ENCODE measurements around the gene KCNJ10. TPM values are rescaled to one million over a fixed set of nuclear protein-coding genes. Genes with fewer than 3 reads are reported as not detected.
A peak's percentile ranks its signal among the peaks of the same experiment; 100 is the strongest.

KCNJ10 gene
- 0.09 and 0.12 TPM in 2 replicates for total RNA-seq
- long read RNA-seq: 0 reads

DNA sequence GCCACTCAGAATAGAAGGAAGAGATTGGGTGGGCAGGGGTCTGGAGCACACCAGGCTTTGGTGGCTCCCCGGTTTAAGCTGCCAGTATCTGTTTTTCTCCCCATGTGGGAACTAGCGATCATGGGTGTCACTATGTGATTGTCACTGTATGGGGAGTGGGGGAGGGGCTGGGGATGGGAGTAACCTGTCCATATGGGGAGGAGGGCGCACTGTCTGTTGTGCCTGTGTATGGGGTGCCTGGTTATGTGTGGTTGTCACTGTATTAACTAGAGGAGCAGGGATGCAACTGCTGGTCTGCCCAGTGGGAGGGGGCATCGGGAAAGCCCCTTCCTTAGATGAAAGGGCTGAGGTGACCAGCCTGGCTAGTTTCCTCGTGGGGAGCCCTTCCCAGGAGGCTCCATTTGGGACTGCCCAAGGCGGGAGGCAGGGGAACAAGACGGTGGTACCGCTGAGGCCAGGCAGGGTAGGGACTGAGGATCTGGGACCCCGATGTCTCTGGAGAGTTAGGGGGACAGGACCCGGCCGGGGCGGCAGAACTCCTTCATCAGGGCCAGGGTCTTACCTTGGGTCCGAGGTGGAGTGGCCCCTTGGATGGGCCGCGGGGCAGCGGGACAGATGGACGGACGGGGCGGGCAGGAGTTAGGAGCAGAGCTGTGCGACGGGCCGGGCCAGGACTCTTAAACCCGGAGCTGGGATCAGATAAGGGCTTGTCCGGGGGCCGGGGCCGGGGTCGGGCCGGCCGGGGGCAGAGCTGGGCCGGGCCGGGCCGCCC, at the start of gene KCNJ10:
Gene KCNJ10 (minus strand): TSS at position 701 of the 772 bp plus-strand sequence. CDS start 27,628 bp downstream, outside the sequence.
- TF ChIP-seq, protein P1, sequence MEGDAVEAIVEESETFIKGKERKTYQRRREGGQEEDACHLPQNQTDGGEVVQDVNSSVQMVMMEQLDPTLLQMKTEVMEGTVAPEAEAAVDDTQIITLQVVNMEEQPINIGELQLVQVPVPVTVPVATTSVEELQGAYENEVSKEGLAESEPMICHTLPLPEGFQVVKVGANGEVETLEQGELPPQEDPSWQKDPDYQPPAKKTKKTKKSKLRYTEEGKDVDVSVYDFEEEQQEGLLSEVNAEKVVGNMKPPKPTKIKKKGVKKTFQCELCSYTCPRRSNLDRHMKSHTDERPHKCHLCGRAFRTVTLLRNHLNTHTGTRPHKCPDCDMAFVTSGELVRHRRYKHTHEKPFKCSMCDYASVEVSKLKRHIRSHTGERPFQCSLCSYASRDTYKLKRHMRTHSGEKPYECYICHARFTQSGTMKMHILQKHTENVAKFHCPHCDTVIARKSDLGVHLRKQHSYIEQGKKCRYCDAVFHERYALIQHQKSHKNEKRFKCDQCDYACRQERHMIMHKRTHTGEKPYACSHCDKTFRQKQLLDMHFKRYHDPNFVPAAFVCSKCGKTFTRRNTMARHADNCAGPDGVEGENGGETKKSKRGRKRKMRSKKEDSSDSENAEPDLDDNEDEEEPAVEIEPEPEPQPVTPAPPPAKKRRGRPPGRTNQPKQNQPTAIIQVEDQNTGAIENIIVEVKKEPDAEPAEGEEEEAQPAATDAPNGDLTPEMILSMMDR (IDR thresholded peaks at IDR 0.05; ENCODE audit: unreplicated experiment): no peak
- no peak for DNase-seq (ENCODE audit: low spot score, unreplicated experiment)
- H3K36me3 Mint-ChIP-seq (ENCODE audit: insufficient read depth): no peaks in the 10 kb centered on the region
- H3K27ac Mint-ChIP-seq: no peak within 1 kb of the TSS
- peaks cover 14% of the 10 kb centered on the region for H3K4me1 Mint-ChIP-seq (ENCODE audit: low read depth)
- H3K4me3 Mint-ChIP-seq (ENCODE audit: low read depth): peak within 1 kb of the TSS; percentile 95
- H3K27me3 Mint-ChIP-seq: peaks cover 77% of the 10 kb centered on the region
- H3K9me3 Mint-ChIP-seq (ENCODE audit: low read depth): no peaks in the 10 kb centered on the region

DNA sequence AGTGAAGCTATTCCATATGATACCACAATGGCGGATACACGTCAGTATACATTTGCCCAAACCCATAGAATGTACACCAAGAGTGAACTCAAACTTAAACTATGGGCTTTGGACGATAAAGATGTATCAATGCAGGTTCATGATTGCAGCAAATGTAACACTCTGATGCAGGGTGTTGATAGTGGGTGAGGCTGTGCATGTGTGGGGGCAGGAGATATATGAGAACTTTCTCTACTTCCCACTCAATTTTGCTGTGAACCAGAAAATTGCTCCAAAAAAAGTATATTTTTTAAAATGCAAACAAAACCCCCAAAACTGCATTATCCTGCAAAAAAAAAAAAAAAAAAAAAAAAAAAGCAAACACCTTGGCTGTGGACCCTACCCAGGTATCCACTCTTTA, 49.0 kb upstream of the KCNJ10 start:
- Mint-ChIP-seq H3K27ac (no peak overlapping the region), H3K9me3 (ENCODE audit: low read depth) (no peaks in the 10 kb centered on the region), H3K4me3 (ENCODE audit: low read depth) (no peak overlapping the region), H3K4me1 (ENCODE audit: low read depth) (peaks cover 2% of the 10 kb centered on the region), H3K36me3 (ENCODE audit: insufficient read depth) (no peaks in the 10 kb centered on the region), H3K27me3 (peaks cover 35% of the 10 kb centered on the region)
- no peak for DNase-seq (ENCODE audit: low spot score, unreplicated experiment)
- TF ChIP-seq, protein P1 (IDR thresholded peaks at IDR 0.05; ENCODE audit: unreplicated experiment): no peak

DNA sequence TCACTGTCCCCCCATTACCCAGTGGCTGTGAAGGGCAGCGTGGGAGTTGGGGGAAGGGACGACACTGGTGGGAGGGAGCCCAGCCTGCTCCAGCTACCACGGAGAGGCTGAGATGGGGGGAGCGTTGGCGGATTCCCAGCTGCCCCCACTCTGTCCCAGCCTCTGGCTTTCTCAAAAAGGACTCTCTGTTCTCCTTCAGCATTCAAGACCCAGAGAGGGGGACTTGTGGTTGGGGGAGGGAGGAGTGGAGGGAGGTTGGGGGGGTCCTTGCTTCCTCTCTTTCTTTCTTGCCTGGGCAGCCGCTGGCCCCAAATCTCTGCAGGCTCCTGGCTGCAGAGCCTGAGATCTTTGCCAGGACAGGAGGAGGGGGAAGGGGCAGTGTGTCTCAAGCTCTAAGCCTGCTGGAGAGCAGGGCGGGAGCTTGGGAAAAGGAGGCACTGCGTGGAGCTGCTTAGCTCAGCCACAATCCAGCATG, 47.8 kb upstream of the KCNJ10 start:
- DNase-seq (ENCODE audit: low spot score, unreplicated experiment): no peak
- H3K9me3 Mint-ChIP-seq (ENCODE audit: low read depth): no peaks in the 10 kb centered on the region
- peaks cover 44% of the 10 kb centered on the region for H3K27me3 Mint-ChIP-seq
- TF ChIP-seq, protein P1 (IDR thresholded peaks at IDR 0.05; ENCODE audit: unreplicated experiment): no peak
- peaks cover 2% of the 10 kb centered on the region for H3K4me1 Mint-ChIP-seq (ENCODE audit: low read depth)
- H3K36me3 Mint-ChIP-seq (ENCODE audit: insufficient read depth): no peaks in the 10 kb centered on the region
- H3K27ac Mint-ChIP-seq: no peak overlapping the region
- H3K4me3 Mint-ChIP-seq (ENCODE audit: low read depth): no peak overlapping the region

DNA sequence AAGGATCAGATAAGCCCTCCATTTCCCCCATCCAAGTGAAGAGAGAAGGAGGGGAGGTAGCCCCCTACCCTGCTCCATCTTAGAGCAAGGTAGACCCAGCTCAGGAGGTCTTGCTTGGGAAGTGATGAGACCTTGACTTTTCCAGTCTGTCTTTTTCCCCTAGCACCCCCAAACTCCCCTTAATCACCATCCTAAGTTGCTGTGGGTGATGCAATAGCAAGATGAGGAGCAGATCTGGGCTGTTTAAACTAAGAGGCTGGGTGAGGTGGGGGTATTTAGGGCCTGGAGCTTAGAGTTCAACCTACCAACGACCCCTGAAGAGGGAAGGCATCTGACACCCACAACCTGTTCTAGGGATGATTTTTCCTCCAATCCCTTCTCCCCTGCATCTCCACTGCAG, 47.3 kb upstream of the KCNJ10 start:
- TF ChIP-seq, protein P1 (IDR thresholded peaks at IDR 0.05; ENCODE audit: unreplicated experiment): no peak
- Mint-ChIP-seq H3K27me3 (peaks cover 48% of the 10 kb centered on the region), H3K9me3 (ENCODE audit: low read depth) (no peaks in the 10 kb centered on the region), H3K36me3 (ENCODE audit: insufficient read depth) (no peaks in the 10 kb centered on the region), H3K4me1 (ENCODE audit: low read depth) (peaks cover 2% of the 10 kb centered on the region), H3K4me3 (ENCODE audit: low read depth) (no peak overlapping the region), H3K27ac (no peak overlapping the region)
- DNase-seq (ENCODE audit: low spot score, unreplicated experiment): no peak

DNA sequence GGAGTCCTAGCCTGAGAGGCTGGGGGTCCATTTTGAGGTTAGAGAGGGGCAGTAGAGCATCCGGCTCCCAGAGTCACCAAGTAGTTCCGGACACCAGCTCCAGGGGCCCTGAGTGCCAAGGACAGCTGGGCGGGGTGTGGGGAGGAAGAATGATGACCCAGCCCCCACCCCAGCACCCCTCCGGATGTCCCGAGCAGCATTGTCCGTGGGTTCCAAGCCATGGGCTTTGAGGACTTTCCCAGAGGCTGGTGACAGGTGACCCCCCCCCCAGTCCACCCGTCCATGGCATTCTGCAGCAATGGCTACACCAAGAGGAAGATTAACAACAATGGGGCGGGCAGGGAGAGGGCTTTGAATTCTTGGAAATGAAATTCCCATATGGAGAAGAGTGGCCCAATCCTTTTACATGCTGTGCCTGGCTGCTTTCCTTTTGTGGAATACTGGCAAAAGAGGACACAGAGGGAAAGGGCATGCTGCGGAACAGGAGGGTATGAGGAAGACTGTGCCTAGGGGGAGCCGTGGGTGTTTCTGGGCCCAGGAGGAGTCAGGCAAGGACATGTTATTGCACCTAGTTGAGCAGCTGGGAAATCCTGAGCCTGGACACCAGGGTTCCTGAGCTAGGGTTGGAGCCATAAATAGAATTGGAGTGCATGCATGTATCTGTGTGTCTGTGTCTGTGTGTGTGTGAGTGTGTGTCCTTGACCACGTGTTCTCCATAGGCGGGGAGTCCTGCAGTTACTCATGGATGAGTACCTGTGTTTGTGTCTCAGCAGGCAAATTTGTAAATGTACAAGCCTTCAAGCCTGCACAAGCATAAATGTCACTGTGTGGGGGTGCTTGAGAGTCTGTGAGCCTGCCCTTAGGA, 46.6 kb upstream of the KCNJ10 start:
- H3K4me1 Mint-ChIP-seq (ENCODE audit: low read depth): peaks cover 2% of the 10 kb centered on the region
- no peak overlapping the region for H3K27ac Mint-ChIP-seq
- TF ChIP-seq, protein P1 (IDR thresholded peaks at IDR 0.05; ENCODE audit: unreplicated experiment): no peak
- no peaks in the 10 kb centered on the region for H3K9me3 Mint-ChIP-seq (ENCODE audit: low read depth)
- no peaks in the 10 kb centered on the region for H3K36me3 Mint-ChIP-seq (ENCODE audit: insufficient read depth)
- no peak overlapping the region for H3K4me3 Mint-ChIP-seq (ENCODE audit: low read depth)
- H3K27me3 Mint-ChIP-seq: peaks cover 48% of the 10 kb centered on the region
- no peak for DNase-seq (ENCODE audit: low spot score, unreplicated experiment)
